Measurements from ENCODE around the gene SLC22A12. TPM values are rescaled to one million over a fixed set of nuclear protein-coding genes. Genes with fewer than 3 reads are reported as not detected.

Gene SLC22A12
- total and polyA plus RNA-seq, 2 of the 8 experiments (the other 6 are each of a cell fraction or from before 2014, with no cell fraction given): not detected

- no peaks in the 10 kb centered on the region for H3K27me3 ChIP-seq (replicated peaks in 1 of 4; ENCODE audit: control insufficient read depth in 3 of 4, extremely low read depth in 1 of 4, insufficient read depth in 3 of 4, low read length in 3 of 4)
- no peak overlapping the region for H2BK5ac ChIP-seq (ENCODE audit: low read depth, low read length)
- H2BK15ac ChIP-seq (ENCODE audit: low read length): no peak overlapping the region
- no peaks in the 10 kb centered on the region for H3K9me3 ChIP-seq (ENCODE audit: insufficient read depth in 2 of 2, low read depth in 1 of 2, low read length in 1 of 2)
- H3K79me2 ChIP-seq (ENCODE audit: control insufficient read depth in 1 of 2, insufficient read depth in 2 of 2, low read length in 2 of 2): no peaks in the 10 kb centered on the region
- no peaks in the 10 kb centered on the region for H3K79me1 ChIP-seq (ENCODE audit: low read depth, low read length)
- DNase-seq (ENCODE audit: low read depth in 1 of 2, low spot score in 2 of 2) (no peak), FAIRE-seq (no peak)
- H4K91ac ChIP-seq (replicated peaks; ENCODE audit: insufficient read length, low read length): no peak overlapping the region
- peaks cover 0 to under 1% (median 0%) of the 10 kb centered on the region in 4 experiments; a peak in 1 of 7 replicates for H3K4me1 ChIP-seq (replicated peaks in 1 of 4; ENCODE audit: control insufficient read depth in 3 of 4, insufficient read depth in 4 of 4, low read length in 3 of 4)
- no peaks in the 10 kb centered on the region for H3K23me2 ChIP-seq (ENCODE audit: low read depth, low read length)
- no peak overlapping the region for H2BK12ac ChIP-seq (ENCODE audit: low read depth, low read length)
- no peak overlapping the region for H3K27ac ChIP-seq (ENCODE audit: low read depth, low read length)
- H3K9ac ChIP-seq (replicated peaks in 1 of 4; ENCODE audit: extremely low read depth in 1 of 4, low read depth in 3 of 4, low read length in 3 of 4): no peak overlapping the region
- no peak overlapping the region for H3K4me2 ChIP-seq (ENCODE audit: insufficient read depth in 1 of 2, low read depth in 2 of 2, low read length in 2 of 2)
- WGBS, 2 experiments (ENCODE audit: extremely low coverage in 1 of 2, insufficient coverage in 1 of 2, insufficient read length in 1 of 2, insufficient replicate concordance in 2 of 2, low coverage in 1 of 2, low lambda C conversion rate in 2 of 2, missing lambda C conversion rate in 1 of 2): 86% methylated on average over 9 of the region's 10 CpGs; no CpG with 5 or more reads in 1 of the 2 experiments
- no peak overlapping the region for H2AK5ac ChIP-seq (ENCODE audit: low read depth, low read length)
- no peaks in the 10 kb centered on the region for H4K20me1 ChIP-seq (replicated peaks in 1 of 2; ENCODE audit: control insufficient read depth in 1 of 2, insufficient read depth in 2 of 2, low read length in 2 of 2)
- ChIA-PET CTCF (ENCODE audit: partially characterized antibody) (interaction anchor here (0.6 to 2.8 kb wide), 9 partner anchors 13 to 1234 kb away, joined by 3 to 26 read pairs (median 4); no protein-coding TSS in a partner anchor), POLR2A (ENCODE audit: partially characterized antibody) (no interaction called here)
- H2AFZ ChIP-seq (ENCODE audit: low read length): no peak overlapping the region
- H4K8ac ChIP-seq (ENCODE audit: extremely low read depth, insufficient read depth, low read length): no peak overlapping the region
- no peak overlapping the region for H3K18ac ChIP-seq (ENCODE audit: extremely low read depth, low read length)
- no peak overlapping the region for H3K23ac ChIP-seq (ENCODE audit: insufficient read length)
- no peak overlapping the region for H2BK20ac ChIP-seq (ENCODE audit: low read length)
- no peak overlapping the region for H3K56ac ChIP-seq (replicated peaks; ENCODE audit: insufficient read length, low read depth, low read length)
- no peak overlapping the region for H3K4me3 ChIP-seq (ENCODE audit: extremely low read depth in 1 of 4, insufficient read depth in 2 of 4, low read depth in 3 of 4, low read length in 4 of 4)
- no peak overlapping the region for H2BK120ac ChIP-seq (replicated peaks; ENCODE audit: low read depth, low read length)
- no peak overlapping the region for H4K5ac ChIP-seq (ENCODE audit: insufficient read length, low read depth, low read length)
- no peak overlapping the region for H3K4ac ChIP-seq (replicated peaks; ENCODE audit: insufficient read length, low read depth, low read length)
- H3K36me3 ChIP-seq (ENCODE audit: control insufficient read depth in 2 of 4, insufficient read depth in 4 of 4, low read length in 3 of 4): no peaks in the 10 kb centered on the region
- H3K14ac ChIP-seq (ENCODE audit: insufficient read length): no peak overlapping the region
- no peak for TF ChIP-seq FOSL1 (IDR thresholded peaks at IDR 0.05; ENCODE audit: insufficient read depth, low read depth, low read length)
- TF ChIP-seq RFX5 (IDR thresholded peaks at IDR 0.05; ENCODE audit: borderline replicate concordance, low read depth, low read length): no peak
- no peak for TF ChIP-seq PHF8 (conservative IDR thresholded peaks at IDR 0.05; ENCODE audit: low read depth, low read length)
- no peak for TF ChIP-seq SIN3A (conservative IDR thresholded peaks at IDR 0.05 in 1 of 2, IDR thresholded peaks at IDR 0.05 in 1 of 2; ENCODE audit: low read depth in 1 of 2, low read length in 2 of 2)
- TF ChIP-seq BACH1 (IDR thresholded peaks at IDR 0.05; ENCODE audit: low read length): no peak
- TF ChIP-seq HDAC2 (IDR thresholded peaks at IDR 0.05; ENCODE audit: borderline replicate concordance in 1 of 2, low read depth in 2 of 2, low read length in 2 of 2): no peak
- TF ChIP-seq SIRT6 (IDR thresholded peaks at IDR 0.05; ENCODE audit: low read length): no peak
- no peak for TF ChIP-seq YY1 (IDR thresholded peaks at IDR 0.05; ENCODE audit: low read depth, low read length)
- no peak for TF ChIP-seq NRF1 (IDR thresholded peaks at IDR 0.05; ENCODE audit: low read depth, low read length)
- TF ChIP-seq NANOG (IDR thresholded peaks at IDR 0.05; ENCODE audit: insufficient read depth, low read depth, low read length, poor library complexity, severe bottlenecking): no peak
- TF ChIP-seq SIX5 (IDR thresholded peaks at IDR 0.05; ENCODE audit: low read depth, low read length): no peak
- no peak for TF ChIP-seq BCL11A (IDR thresholded peaks at IDR 0.05; ENCODE audit: low read depth in 2 of 2, low read length in 2 of 2)
- TF ChIP-seq CBX8 (IDR thresholded peaks at IDR 0.05; ENCODE audit: borderline replicate concordance, low read depth, low read length): no peak
Measured at GRCh38 chr11:64603411-64604110, 12.5 kb downstream of the SLC22A12 start.

Measured in H1 (cell line).